GM19043 (cell line): ENCODE results near the gene ACAD11.
A peak's percentile ranks its signal among the peaks of the same experiment; 100 is the strongest.
"Not testable (repeated sequence)": the region's sequence is repeated elsewhere in the genome, so short reads cannot be mapped to it uniquely, and the experiment has no call there.

Source experiments
- ATAC-seq: cut with Tn5 transposase; IDR thresholded peaks from one replicate; pipeline ENCODE4 v1.9.1; 2021; ENCODE audit warnings: low read depth; ENCODE audit not compliant: unreplicated experiment

ACAD11 gene

GRCh38 chr3:132654190-132654589 lies 5.4 kb downstream of the ACAD11 start:
- no peak for ATAC-seq

- ATAC-seq: no peak
Measured at GRCh38 chr3:132652640-132653270, 6.9 kb downstream of the ACAD11 start.

DNA sequence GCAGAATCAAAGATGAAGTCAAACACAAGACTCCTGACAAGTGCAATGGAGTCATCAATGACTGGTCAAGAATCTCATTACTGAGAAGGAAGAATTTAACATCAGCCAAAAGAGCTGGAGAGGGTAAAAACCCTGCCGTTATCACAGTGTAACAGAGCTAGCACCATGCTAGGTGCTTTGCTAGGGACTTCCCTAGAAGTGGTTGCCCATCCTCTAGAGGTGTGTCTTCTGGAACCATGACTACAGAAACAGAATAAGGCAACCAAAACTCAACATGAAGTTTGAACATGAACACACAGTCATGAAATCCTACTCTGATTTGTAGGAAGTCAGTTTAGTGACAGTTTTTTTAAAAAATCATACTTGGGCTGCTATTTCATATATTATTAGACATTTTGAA lies 9.5 kb downstream of the ACAD11 start:
- ATAC-seq: no peak

GRCh38 chr3:132645058-132645457 lies 14.6 kb downstream of the ACAD11 start:
- ATAC-seq: no peak

- no peak for ATAC-seq
Measured at GRCh38 chr3:132643366-132643765, 16.2 kb downstream of the ACAD11 start.

- no peak for ATAC-seq
Measured at GRCh38 chr3:132642539-132642847, 17.1 kb downstream of the ACAD11 start.

- ATAC-seq: no peak
Measured at GRCh38 chr3:132641837-132642538, 17.6 kb downstream of the ACAD11 start.

DNA sequence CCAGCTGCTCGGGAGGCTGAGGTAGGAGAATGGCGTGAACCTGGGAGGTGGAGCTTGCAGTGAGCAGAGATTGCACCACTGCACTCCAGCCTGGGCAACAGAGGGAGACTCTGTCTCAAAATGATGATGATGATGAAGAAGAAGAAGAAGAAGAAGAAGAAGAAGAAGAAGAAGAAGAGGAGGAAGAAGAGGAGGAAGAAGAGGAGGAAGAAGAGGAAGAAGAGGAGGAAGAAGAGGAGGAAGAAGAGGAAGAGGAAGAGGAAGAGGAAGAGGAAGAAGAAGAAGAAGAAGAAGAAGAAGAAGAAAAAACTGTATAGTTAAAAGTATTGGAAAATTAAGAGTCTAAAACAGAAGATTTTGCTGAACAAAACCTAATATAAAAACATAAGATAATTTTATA lies 18.2 kb downstream of the ACAD11 start:
- ATAC-seq: not testable (repeated sequence)

- no peak for ATAC-seq
Measured at GRCh38 chr3:132638706-132639105, 20.9 kb downstream of the ACAD11 start.

GRCh38 chr3:132637590-132637989 lies 22.0 kb downstream of the ACAD11 start:
- ATAC-seq: no peak

DNA sequence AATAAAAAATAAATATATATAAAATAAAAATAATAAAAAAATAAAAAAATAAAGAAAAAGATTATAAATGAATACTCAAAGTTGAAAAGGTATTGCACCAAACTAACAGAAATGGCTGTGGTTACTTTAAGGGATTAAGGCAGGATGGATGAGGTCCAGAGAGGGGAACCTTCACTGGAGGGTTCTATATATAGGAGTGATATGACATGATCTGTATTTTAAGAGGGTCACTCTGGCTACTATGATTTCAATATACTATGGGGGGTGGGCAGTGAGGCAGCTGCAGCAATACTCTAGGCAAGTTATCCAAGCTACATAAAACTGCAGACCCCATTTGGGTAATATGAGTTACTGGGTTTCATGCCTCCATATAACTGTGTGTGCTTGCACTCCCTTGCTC lies 24.6 kb downstream of the ACAD11 start:
- ATAC-seq: no peak

DNA sequence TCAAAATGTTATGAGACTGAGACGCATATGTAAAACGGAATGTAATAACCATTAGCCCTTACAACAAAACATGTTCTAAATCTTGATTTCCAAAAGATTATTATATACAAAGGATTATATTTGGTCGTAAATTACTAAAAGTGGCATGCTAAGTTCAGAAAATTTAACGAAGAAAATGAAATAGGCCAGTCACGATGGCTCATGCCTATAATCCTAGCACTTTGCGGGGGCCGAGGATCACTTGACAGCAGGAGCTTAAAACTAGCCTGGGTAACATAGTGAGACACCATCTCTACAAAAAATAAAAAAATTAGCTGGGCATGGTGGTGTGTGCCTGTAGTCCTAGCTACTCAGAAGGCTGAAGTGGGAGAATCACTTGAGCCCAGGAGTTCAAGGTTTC lies 29.0 kb downstream of the ACAD11 start:
- ATAC-seq: no peak

DNA sequence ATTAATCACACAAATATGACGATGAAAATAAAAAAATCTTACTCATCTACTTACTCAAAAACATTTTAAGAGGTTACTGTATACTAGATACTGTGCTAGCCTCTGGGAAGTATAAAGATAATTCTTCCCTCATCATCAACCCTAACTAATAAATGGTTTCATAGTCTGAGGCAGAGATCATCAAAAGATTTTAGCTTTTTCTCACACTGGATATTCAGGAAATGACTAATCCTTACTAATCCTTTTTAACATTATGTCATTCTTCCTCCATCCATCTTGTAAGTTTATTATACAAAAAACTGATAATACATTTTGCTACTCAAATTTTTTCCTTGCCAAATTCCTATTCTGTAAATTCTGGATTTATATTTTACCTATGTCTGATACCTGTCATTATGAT lies 29.7 kb downstream of the ACAD11 start:
- ATAC-seq: no peak

GRCh38 chr3:132628157-132628556 lies 31.5 kb downstream of the ACAD11 start:
- no peak for ATAC-seq

DNA sequence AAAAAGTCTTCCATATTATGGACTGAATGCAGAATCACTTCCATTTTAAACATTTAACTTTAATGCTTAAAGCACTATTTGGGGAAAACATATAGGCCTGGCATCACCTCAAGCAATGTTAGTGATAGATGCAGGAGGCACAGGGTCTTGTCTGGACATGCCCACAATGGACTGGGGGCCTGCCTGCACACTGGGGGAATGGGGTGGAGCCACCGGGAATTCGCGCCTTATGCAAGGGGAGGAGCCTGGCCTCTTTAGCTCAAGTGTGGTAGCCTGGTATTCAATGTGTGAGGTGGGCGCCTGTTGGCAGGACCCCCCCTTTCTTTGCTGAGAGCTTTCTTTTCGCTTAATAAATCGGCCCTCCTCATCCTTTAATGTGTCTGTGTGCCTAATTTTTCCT lies 32.7 kb downstream of the ACAD11 start:
- ATAC-seq: no peak

- peak; percentile 87 for ATAC-seq
Measured at GRCh38 chr3:132625613-132626012, 34.0 kb downstream of the ACAD11 start.

DNA sequence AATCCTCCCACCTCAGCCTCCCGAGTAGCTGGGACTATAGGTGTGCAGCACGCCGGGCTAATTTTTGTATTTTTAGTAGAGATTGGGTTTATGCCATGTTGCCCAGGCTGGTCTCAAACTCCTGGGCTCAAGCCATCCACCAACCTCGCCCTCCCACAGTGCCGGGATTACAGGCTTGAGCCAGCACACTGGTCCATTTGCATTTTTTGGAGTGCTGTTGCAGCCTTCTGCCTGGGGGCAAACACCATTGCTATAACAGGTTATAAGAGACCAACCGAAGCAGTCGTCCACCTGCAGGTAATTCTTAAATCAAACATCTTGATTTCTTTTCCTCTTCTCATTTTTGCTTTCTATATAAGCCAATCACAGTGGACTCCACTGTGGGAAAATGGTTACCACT lies 34.8 kb downstream of the ACAD11 start:
- no peak for ATAC-seq

DNA sequence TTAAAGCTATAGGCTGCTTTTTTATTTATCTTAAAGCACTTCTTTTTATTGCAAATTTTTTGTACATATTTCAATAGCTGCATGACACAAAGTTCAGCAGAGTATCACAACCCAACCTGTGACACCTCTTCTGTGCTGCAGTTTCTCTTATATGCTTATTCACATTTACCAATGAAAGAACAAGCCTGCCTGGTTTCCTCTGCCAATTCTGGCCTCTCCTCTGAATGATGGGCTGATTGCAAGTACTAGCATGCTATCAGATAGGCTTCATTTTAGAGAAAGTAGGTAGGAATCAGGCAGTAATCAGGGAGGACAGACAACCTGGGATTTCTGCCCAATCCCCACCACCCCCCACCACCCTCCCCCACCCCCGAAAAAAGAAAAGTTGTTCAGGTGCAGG lies 36.0 kb downstream of the ACAD11 start:
- ATAC-seq: no peak

- ATAC-seq: no peak
Measured at GRCh38 chr3:132622761-132623160, 36.8 kb downstream of the ACAD11 start.

DNA sequence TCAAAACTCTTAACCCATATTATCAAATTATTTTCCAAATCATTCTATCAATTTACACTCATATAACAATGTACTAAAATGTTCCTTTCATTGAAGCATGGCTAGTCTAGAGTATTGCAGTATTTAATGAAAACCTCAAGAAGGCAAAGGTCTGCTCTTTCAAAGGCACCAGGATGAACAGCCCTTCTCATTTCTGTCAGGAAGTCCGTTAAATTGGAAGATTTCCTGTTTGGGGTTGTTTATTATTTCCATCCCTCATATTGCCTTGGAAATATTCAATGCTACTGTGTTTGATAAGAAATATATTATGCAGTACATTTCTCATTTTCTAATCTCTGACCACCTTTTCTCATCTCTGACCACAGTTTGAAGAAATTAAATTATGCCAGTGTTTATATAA lies 37.5 kb downstream of the ACAD11 start:
- ATAC-seq: no peak

DNA sequence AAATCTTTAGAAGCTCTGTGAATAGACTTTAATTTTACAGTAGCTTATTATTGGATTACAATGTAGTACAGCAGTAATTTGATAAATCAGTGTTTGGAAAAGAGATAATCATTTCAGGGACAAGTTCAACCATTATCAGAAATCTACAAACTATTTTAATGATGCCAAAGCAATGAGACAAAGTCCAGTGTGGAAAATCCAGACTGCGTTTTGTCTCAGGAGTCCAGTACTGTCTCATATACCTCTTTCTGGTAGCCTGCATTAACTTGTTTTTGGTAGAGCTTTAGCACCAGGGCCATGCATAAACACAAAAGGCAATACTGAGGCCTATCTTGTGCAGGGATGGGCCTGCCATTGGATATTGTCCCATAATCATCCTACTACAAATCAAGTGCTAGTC lies 42.8 kb downstream of the ACAD11 start:
- ATAC-seq: no peak

DNA sequence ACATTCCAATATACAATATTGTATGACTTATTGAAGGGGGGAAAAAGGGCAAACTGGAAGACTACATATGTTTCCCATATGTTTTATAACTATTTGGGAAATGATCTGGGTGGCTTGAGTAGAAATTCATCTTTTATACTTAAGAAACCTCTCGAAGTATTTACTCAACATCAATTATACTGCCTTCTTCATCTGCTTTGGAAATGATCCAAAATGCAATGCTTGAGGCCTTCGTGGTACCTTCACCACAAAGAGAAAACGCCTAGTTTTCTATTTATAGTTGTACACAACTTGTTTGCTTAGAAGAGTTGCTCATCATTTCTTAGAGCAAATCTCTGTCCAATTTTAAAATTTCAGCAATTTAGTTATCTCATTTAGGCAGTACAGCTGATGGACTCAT lies 43.7 kb downstream of the ACAD11 start:
- ATAC-seq: no peak

DNA sequence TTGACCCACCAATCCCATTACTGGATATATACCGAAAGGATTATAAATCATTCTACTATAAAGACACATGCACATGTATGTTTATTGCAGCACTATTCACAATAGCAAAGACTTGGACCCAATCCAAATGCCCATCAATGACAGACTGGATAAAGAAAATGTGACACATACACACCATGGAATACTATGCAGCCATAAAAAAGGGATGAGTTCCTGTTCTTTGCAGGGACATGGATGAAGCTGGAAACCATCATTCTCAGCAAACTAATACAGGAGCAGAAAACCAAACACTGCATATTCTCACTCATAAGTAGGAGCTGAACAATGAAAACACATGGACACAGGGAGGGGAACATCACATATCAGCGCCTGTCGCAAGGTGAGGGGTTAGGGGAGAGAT lies 44.3 kb downstream of the ACAD11 start:
- not testable (repeated sequence) for ATAC-seq
